Activated CD4-positive, alpha-beta T cell treated with anti-CD3 and anti-CD28 coated beads, Interleukin-2, amount 50 U/mL, for 24 hours (primary cell): Measurements from ENCODE around the gene KIF1B.

Experiments
- DNase-seq, 2 donors: peaks; one replicate each; pipeline ENCODE4 v3.0.0-alpha.2; 2020; ENCODE audit warnings: low read depth in 1 of 2, low spot score in 1 of 2

The KIF1B gene

DNA sequence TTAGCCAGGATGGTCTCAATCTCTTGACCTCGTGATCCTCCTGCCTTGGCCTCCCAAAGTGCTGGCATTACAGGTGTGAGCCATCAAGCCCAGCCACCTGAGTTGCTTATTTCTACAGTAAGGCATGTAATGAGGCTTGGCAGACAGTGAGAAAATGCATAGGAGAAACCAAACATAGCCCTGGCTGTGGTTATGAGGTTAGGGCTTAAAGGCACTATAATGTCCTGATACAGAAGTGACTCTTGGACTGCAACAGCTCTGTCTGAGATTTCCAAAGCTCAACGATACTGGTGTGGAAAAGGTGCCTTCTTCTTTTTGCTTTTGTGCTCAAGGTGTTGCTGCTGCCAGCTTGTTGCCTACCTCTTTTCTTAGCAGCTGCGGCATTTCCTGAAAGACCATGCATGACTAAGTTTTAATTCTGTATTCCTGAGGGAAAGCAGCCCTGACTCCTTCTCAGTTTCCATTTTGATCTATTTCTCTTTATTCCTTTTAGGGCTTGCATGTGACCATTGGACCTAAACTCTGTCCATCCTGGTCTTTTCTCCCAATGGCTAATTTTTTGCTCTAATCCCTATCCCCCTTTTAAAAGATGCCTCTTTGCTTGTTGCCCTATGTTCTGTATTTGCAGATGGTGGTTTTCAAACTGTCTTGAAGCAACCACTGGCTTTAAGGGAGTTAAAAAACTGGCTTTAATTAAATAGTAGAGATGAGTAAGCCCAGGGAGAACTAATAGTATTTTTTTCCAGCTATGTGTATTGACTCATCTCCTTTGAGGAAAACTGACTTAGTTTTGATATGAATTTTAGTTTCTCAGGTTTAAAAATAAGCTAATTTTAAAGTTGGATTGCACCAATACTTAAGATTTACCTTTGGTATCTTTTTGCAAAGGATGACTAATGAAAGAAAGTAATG is 70.3 kb downstream of the KIF1B start:
- no peak for DNase-seq

DNA sequence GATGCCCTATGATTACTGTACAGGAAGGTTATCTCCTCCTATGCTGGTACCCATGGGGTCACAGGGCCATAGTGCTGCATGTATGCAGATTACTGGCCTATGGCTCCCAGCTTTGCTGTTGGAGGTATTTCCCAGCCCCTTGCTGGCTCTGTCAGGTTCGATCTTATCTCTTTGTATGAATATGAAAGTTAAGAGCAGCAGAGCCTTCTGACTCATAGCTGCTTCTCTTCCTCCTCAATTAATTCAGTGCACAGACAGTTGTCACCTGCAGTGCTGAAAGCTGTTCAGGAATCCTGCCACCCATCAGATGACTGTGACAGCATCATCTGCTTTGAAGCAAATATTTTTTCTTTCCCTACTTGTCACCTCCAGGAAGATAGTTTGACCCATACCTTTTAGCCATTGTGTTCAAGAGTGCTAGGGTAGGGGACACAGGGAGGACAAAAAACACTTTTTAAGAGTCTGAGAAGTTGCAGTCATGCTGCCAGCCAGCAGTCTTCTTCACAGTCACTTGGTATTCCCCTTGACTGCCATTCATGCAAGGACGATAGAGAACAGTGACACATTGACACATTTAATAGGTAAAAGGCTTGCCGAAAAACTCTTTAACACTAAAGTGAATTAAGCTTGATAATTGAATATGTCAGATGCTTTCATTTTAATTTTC is 73.1 kb downstream of the KIF1B start:
- peak in 1 of 2 donors; percentile 33 for DNase-seq

GRCh38 chr1:10286244-10286643 is 75.9 kb downstream of the KIF1B start:
- DNase-seq = no peak

DNA sequence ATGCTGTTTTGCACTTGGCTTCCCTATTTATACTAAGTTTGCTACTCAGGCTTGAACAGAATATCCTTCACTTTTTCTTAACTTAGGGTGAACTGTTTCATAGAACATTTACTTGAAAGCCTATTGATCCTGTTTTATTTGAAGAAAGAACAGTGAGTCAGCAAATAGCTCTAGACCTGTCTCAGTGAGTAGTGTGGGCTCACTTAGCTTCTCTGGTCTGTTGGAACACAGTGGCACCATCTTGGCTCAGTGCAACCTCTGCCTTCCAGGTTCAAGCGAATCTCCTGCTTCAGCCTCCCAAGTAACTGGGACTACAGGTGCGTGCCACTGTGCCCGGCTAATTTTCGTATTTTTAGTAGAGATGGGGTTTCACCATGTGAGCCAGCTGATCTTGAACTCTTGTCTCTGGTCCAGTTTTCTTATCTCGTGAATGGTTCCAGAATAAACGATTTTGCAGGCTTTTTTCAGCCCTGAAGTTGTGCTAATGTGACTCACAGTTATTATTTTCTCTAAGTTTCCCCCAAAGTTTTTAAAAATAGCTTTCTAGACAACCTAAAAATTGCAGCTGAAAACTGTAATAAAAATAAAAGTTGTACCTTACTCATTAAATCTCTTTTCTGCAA is 76.8 kb downstream of the KIF1B start:
- DNase-seq = no peak

GRCh38 chr1:10288029-10288615 is 77.8 kb downstream of the KIF1B start:
- DNase-seq = no peak

- DNase-seq = no peak
Observed at GRCh38 chr1:10291705-10292104, 81.3 kb downstream of the KIF1B start.

DNA sequence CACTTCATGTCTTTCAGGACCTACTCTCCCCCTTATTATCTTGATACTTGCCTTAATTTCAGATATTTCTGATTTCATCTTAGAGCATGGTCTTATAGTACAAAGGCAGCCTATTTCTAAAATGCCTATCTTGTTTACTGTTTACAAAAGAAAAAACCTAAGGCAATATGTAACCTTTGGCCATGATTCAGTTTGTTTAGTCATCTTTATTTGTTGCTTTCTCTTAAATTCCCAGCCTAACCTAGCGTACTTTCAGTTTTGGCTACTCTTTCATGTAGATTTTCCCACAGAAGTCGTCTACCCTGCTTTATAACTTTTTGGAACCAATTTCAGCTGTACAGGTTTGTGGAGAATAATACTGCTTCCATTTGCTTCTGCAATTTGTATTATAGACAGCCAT is 81.8 kb downstream of the KIF1B start:
- no peak for DNase-seq

GRCh38 chr1:10295481-10296085 is 85.2 kb downstream of the KIF1B start:
- DNase-seq = no peak

GRCh38 chr1:10299151-10299550 is 88.8 kb downstream of the KIF1B start:
- DNase-seq = no peak

DNA sequence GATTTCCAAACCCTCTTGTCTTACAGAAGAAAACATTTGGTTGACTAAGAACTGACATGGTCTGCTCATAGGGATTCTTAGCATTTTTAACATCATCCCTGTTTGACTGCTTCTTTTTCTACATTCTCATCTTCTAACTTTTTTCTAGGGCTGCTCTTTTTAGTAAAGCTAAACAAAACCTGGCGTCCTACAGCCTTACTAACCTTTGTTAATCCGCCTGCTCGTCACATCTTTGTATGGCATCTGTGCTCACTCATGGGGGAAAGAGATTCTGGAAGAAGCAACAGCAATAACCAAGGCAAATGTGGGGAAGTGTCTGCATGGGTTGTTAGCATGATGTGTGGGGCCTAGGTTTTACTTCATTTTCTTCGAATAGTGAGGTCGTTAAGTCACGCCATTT is 92.0 kb downstream of the KIF1B start:
- no peak for DNase-seq

DNA sequence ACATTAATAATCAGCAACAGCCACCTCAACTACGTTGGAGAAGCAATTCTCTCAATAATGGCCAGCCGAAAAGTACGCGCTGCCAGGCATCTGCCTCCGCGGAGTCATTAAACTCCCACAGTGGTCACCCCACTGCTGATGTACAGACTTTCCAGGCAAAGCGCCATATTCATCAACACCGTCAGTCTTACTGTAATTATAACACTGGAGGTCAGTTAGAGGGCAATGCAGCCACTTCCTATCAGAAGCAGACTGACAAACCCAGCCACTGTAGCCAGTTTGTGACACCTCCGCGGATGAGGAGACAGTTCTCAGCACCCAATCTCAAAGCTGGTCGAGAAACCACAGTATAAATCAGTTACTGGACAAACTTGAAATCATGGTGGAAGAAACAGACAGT is 93.9 kb downstream of the KIF1B start:
- no peak for DNase-seq

- DNase-seq = no peak
Observed at GRCh38 chr1:10306435-10306834, 96.1 kb downstream of the KIF1B start.

DNA sequence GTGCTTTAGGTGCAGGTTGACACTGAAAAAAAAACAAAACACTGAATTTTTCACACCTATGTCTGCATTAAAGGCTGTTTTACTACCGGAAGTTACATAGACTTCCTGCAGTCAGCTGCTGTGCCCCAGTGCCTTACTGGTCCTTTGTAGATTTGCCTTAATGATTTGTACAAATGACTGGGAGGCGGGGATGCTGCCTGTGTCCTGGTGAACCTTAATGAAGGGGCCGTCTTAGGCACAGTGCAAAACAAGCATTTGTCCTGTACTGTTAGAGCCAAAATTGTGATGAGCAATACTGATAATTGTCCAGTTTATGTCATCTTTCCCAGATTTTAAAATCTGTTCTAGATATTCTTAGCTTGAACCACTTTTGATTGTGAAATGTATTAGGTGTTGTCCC is 97.6 kb downstream of the KIF1B start:
- DNase-seq = no peak

- DNase-seq = no peak
Observed at GRCh38 chr1:10309243-10310011, 99.1 kb downstream of the KIF1B start.

DNA sequence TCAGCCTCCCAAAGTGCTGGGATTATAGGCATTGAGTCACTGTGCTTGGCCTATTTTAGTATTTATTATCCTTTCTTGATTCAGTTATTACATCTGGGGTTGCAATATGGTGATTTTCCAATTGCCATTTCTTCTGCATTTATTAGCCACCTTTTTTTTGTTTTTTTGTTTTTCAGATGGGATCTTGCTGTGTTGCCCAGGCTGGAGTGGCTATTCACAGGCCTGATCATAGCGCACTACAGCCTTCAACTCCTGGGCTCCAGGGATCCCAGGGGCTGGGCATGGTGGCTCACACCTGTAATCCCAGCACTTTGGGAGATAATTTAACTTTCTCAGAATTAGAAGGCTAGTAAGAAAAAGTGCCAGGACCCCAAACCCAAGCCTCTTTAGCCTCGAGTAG is 106.4 kb downstream of the KIF1B start:
- no peak for DNase-seq

DNA sequence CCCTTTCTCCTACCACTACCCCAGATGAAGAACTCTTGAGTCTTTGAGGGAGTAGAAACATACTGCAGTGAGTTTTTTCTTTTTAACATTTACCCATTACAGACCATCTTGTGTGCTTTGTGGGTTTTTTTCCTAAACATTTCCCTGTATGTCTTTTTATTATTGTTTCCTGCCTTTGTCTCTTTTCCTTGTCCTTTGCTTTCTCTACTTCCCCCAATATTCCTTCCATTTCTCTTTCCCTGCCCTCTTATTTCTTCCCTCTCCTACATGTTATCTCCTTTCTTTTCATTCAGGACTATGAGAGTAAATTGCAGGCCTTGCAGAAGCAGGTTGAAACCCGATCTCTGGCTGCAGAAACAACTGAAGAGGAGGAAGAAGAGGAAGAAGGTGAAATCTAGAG is 109.4 kb downstream of the KIF1B start:
- no peak for DNase-seq

GRCh38 chr1:10320336-10320735 is 110.0 kb downstream of the KIF1B start:
- no peak for DNase-seq

- no peak for DNase-seq
Observed at GRCh38 chr1:10322821-10323220, 112.5 kb downstream of the KIF1B start.

DNA sequence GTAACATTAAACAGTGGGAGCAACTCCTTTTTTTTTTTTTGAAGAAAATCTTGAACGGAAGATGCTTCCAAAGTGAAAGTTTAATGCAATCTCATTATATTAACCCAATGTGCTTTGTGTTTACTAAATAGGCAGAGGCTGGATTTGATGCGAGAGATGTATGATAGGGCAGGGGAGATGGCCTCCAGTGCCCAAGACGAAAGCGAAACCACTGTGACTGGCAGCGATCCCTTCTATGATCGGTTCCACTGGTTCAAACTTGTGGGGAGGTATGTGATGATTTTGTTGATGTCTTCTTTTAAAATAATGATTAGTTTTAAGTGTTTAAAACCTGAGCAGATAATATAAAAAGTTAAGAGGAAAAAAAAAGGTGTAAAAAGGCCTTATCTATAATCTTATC is 114.3 kb downstream of the KIF1B start:
- DNase-seq = no peak

GRCh38 chr1:10325521-10325920 is 115.2 kb downstream of the KIF1B start:
- no peak for DNase-seq

GRCh38 chr1:10326251-10326650 is 115.9 kb downstream of the KIF1B start:
- DNase-seq = no peak
